Endothelial cell (in vitro differentiated cells): ENCODE measurements around the gene RHOG. TPM values are rescaled to one million over a fixed set of nuclear protein-coding genes. Genes with fewer than 3 reads are reported as not detected.
A peak's percentile ranks its signal among the peaks of the same experiment; 100 is the strongest.

Source experiments
- DNase-seq: peaks from one replicate; pipeline ENCODE4 v3.0.0; 2021; ENCODE audit warnings: low spot score
- H3K27ac Mint-ChIP-seq: one replicate; pipeline ENCODE4 v1.8.0; 2021; ENCODE audit warnings: mixed read lengths, inconsistent platforms; ENCODE audit not compliant: unreplicated experiment
- H3K27me3 Mint-ChIP-seq: one replicate; pipeline ENCODE4 v1.8.0; 2021; ENCODE audit warnings: mild to moderate bottlenecking, moderate library complexity, mixed read lengths, inconsistent platforms; ENCODE audit not compliant: unreplicated experiment
- H3K36me3 Mint-ChIP-seq: one replicate; pipeline ENCODE4 v1.8.0; 2021; ENCODE audit warnings: mild to moderate bottlenecking, low read depth, mixed read lengths, inconsistent platforms; ENCODE audit not compliant: unreplicated experiment
- H3K4me1 Mint-ChIP-seq: one replicate; pipeline ENCODE4 v1.8.0; 2021; ENCODE audit warnings: mild to moderate bottlenecking, mixed read lengths, inconsistent platforms; ENCODE audit not compliant: unreplicated experiment
- H3K4me3 Mint-ChIP-seq: one replicate; pipeline ENCODE4 v1.8.0; 2021; ENCODE audit warnings: mild to moderate bottlenecking, mixed read lengths, inconsistent platforms; ENCODE audit not compliant: unreplicated experiment
- H3K9me3 Mint-ChIP-seq: one replicate; pipeline ENCODE4 v1.8.0; 2021; ENCODE audit warnings: mixed read lengths, inconsistent platforms; ENCODE audit not compliant: unreplicated experiment
- total RNA-seq: library from RNA; stranded (reverse); fragmentation: NEBNext Ultra II Directional; extraction: Animal tissue kit (Norgen Biotek cat#: 25700); gene quantifications from one replicate; pipeline ENCODE4 v1.2.1, GENCODE V29; 2021; ENCODE audit not compliant: unreplicated experiment
- TF ChIP-seq, protein P1 (sequence below): fragments of 200-600 bp; sonication (generic); IDR thresholded peaks from one replicate; pipeline ENCODE4 v1.5.0; 2021; ENCODE audit warnings: antibody characterized with exemption; ENCODE audit not compliant: unreplicated experiment

Gene RHOG
- total RNA-seq, 1 donor from 2014 or later: 76.5 TPM

GRCh38 chr11:3882655-3883054 lies 41.9 kb upstream of the RHOG start:
- no peaks in the 10 kb centered on the region for H3K9me3 Mint-ChIP-seq
- no peak for DNase-seq
- peaks cover 39% of the 10 kb centered on the region for H3K4me1 Mint-ChIP-seq
- peaks cover 3% of the 10 kb centered on the region for H3K27me3 Mint-ChIP-seq
- TF ChIP-seq, protein P1, sequence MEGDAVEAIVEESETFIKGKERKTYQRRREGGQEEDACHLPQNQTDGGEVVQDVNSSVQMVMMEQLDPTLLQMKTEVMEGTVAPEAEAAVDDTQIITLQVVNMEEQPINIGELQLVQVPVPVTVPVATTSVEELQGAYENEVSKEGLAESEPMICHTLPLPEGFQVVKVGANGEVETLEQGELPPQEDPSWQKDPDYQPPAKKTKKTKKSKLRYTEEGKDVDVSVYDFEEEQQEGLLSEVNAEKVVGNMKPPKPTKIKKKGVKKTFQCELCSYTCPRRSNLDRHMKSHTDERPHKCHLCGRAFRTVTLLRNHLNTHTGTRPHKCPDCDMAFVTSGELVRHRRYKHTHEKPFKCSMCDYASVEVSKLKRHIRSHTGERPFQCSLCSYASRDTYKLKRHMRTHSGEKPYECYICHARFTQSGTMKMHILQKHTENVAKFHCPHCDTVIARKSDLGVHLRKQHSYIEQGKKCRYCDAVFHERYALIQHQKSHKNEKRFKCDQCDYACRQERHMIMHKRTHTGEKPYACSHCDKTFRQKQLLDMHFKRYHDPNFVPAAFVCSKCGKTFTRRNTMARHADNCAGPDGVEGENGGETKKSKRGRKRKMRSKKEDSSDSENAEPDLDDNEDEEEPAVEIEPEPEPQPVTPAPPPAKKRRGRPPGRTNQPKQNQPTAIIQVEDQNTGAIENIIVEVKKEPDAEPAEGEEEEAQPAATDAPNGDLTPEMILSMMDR: no peak
- H3K27ac Mint-ChIP-seq: no peak overlapping the region
- H3K4me3 Mint-ChIP-seq: no peak overlapping the region
- no peaks in the 10 kb centered on the region for H3K36me3 Mint-ChIP-seq

- peak overlapping the region; percentile 79 for H3K27ac Mint-ChIP-seq
These were observed 40.0 kb upstream of the RHOG start for GRCh38 chr11:3880724-3881123.

DNA sequence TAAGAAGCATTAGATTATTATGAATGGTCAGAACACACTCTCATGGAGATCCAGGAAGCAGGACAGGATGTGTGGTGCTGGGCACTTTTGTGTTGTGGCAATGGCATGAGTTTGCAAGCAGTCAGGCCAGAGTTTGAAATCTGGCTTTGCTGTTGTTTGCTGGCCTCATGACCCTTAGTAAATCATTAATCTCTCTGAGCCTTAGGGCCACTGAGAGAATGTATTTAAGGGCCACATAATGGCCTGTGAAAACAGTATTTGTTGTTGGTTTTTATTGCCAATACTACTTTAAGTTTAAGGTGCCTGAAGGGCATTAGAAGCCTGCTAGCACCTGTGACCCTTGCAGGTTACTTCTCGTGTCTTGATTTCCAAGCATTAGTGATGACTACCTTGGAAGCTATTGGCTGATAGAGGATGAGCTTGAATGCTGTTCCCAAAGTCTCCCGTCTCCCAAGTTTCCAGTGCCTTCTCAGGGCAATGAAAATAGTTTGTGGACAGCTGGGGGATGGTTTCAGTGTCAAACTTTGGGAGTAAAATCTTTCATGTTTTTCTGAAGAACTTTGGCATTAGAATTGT lies 39.3 kb upstream of the RHOG start:
- Mint-ChIP-seq H3K4me1 (peaks cover 29% of the 10 kb centered on the region), H3K27ac (peak overlapping the region; percentile 79), H3K9me3 (no peaks in the 10 kb centered on the region), H3K36me3 (no peaks in the 10 kb centered on the region), H3K4me3 (no peak overlapping the region), H3K27me3 (peaks cover 3% of the 10 kb centered on the region)
- DNase-seq: no peak
- TF ChIP-seq, protein P1: no peak

More at GRCh38 chr11:3880724-3881123, 40.0 kb upstream of the RHOG start:
- Mint-ChIP-seq H3K4me1 (peaks cover 31% of the 10 kb centered on the region), H3K36me3 (no peaks in the 10 kb centered on the region), H3K27me3 (peaks cover 3% of the 10 kb centered on the region), H3K4me3 (no peak overlapping the region), H3K9me3 (no peaks in the 10 kb centered on the region)
- TF ChIP-seq, protein P1: no peak
- no peak for DNase-seq

GRCh38 chr11:3879216-3879966 lies 38.6 kb upstream of the RHOG start:
- no peak overlapping the region for H3K4me3 Mint-ChIP-seq
- no peaks in the 10 kb centered on the region for H3K9me3 Mint-ChIP-seq
- TF ChIP-seq, protein P1: no peak
- peak overlapping the region; percentile 50 for H3K27ac Mint-ChIP-seq
- H3K27me3 Mint-ChIP-seq: peaks cover 3% of the 10 kb centered on the region
- DNase-seq: no peak
- H3K4me1 Mint-ChIP-seq: peaks cover 29% of the 10 kb centered on the region
- no peaks in the 10 kb centered on the region for H3K36me3 Mint-ChIP-seq

GRCh38 chr11:3878258-3878584 lies 37.5 kb upstream of the RHOG start:
- H3K9me3 Mint-ChIP-seq: no peaks in the 10 kb centered on the region

More at GRCh38 chr11:3878258-3878584, 37.5 kb upstream of the RHOG start:
- no peaks in the 10 kb centered on the region for H3K36me3 Mint-ChIP-seq
- TF ChIP-seq, protein P1: no peak
- H3K4me1 Mint-ChIP-seq: peaks cover 25% of the 10 kb centered on the region
- no peak for DNase-seq
- H3K27me3 Mint-ChIP-seq: peaks cover 3% of the 10 kb centered on the region
- H3K27ac Mint-ChIP-seq: no peak overlapping the region
- no peak overlapping the region for H3K4me3 Mint-ChIP-seq
